ENCODE measurements around the gene TEX52. TPM values are rescaled to one million over a fixed set of nuclear protein-coding genes. Genes with fewer than 3 reads are reported as not detected.

TEX52 gene
- total and polyA plus RNA-seq, 10 of the 15 experiments (the other 5 are each of a cell fraction or from before 2014, with no cell fraction given): 0.23 TPM; not detected in 9

GRCh38 chr12:2812290-2813213 lies 44.3 kb downstream of the TEX52 start, which contains the start of gene ITFG2 (continued):
- no peak for TF ChIP-seq CBX5 (IDR thresholded peaks at IDR 0.05; ENCODE audit: low read depth)
- peak; percentile 97 for TF ChIP-seq SMAD5 (IDR thresholded peaks at IDR 0.05; ENCODE audit: low read depth)
- no peak for TF ChIP-seq CEBPB (IDR thresholded peaks at IDR 0.05; ENCODE audit: borderline replicate concordance in 1 of 2, low read depth in 2 of 2, low read length in 2 of 2)
- TF ChIP-seq PAX5 (IDR thresholded peaks at IDR 0.05; ENCODE audit: borderline replicate concordance, low read depth, low read length): 0 out of 2 replicates have a peak, but pooled peaks have one; percentile 55
- peak; percentile 74 for TF ChIP-seq YY1 (IDR thresholded peaks at IDR 0.05; ENCODE audit: low read depth, low read length)
- peak; percentile 64 for TF ChIP-seq SKIL (IDR thresholded peaks at IDR 0.05; ENCODE audit: low read depth, poor library complexity, severe bottlenecking)
- peak; percentile 71; the same call in 1 of the 2 replicates for TF ChIP-seq RFX5 (IDR thresholded peaks at IDR 0.05; ENCODE audit: low read depth, low read length)
- peak; percentile 59 for TF ChIP-seq IRF3 (IDR thresholded peaks at IDR 0.05)
- peak; percentile 87 for TF ChIP-seq RELA (IDR thresholded peaks at IDR 0.05; ENCODE audit: borderline replicate concordance, partially characterized antibody)
- peak; percentile 79 for TF ChIP-seq HSF1 (IDR thresholded peaks at IDR 0.05; ENCODE audit: low read depth, low read length)
- TF ChIP-seq GATAD2B (conservative IDR thresholded peaks at IDR 0.05; ENCODE audit: low read depth): 0 out of 2 replicates have a peak, but pooled peaks have one; percentile 60
- TF ChIP-seq EP300 (IDR thresholded peaks at IDR 0.05; ENCODE audit: borderline replicate concordance in 1 of 2, control insufficient read depth in 1 of 2, low read depth in 2 of 2, low read length in 2 of 2): 0 out of 4 replicates have a peak, but pooled peaks of 1 of the 2 experiments have one; percentile 19
- TF ChIP-seq CBFB (IDR thresholded peaks at IDR 0.05; ENCODE audit: low read depth): peak; percentile 94
- peak; percentile 54; the same call in 1 of the 2 replicates for TF ChIP-seq TCF3 (IDR thresholded peaks at IDR 0.05; ENCODE audit: borderline replicate concordance, insufficient read depth, low read depth, low read length)
- 0 out of 2 replicates have a peak, but pooled peaks have one; percentile 82 for TF ChIP-seq RCOR1 (conservative IDR thresholded peaks at IDR 0.05; ENCODE audit: low read depth, low read length)
- TF ChIP-seq ELK1 (IDR thresholded peaks at IDR 0.05; ENCODE audit: low read depth, low read length): peak; percentile 88
- TF ChIP-seq PML (IDR thresholded peaks at IDR 0.05; ENCODE audit: low read length): peak; percentile 99
- TF ChIP-seq SP1 (IDR thresholded peaks at IDR 0.05; ENCODE audit: low read depth, low read length): peak; percentile 89
- peak; percentile 85 for TF ChIP-seq NFYB (IDR thresholded peaks at IDR 0.05; ENCODE audit: insufficient read depth, low read depth, low read length)
- TF ChIP-seq TCF7 (IDR thresholded peaks at IDR 0.05; ENCODE audit: borderline replicate concordance): peak; percentile 64; the same call in 1 of the 2 replicates
- peak; percentile 85 for TF ChIP-seq ATF3 (IDR thresholded peaks at IDR 0.05; ENCODE audit: borderline replicate concordance, extremely low read depth, low read depth, low read length)
- peak; percentile 54 for TF ChIP-seq HCFC1 (IDR thresholded peaks at IDR 0.05; ENCODE audit: low read length)
- TF ChIP-seq RUNX3 (IDR thresholded peaks at IDR 0.05; ENCODE audit: low read length): peak; percentile 96
